Skin epidermis (tissue), 12 donors: ENCODE data around the gene CYP4F22.
"Not testable (repeated sequence)": the region's sequence is repeated elsewhere in the genome, so short reads cannot be mapped to it uniquely, and the experiment has no call there.

Experiments
- H3K27ac ChIP-seq, 21 experiments: fragments of 200-600 bp; sonication (generic) in 11 of 21; one replicate each; pipeline ENCODE4 v1.5.0; 2020; ENCODE audit warnings: mild to moderate bottlenecking in 3 of 21, inconsistent platforms in 2 of 21, moderate library complexity in 2 of 21
- H3K4me3 ChIP-seq, 7 experiments: fragments of 200-600 bp; sonication (generic) in 2 of 7; one replicate each; pipeline ENCODE4 v1.5.0; 2020; ENCODE audit warnings: inconsistent platforms in 2 of 7, mild to moderate bottlenecking in 2 of 7, moderate library complexity in 1 of 7

The CYP4F22 gene

GRCh38 chr19:15508035-15508710 lies at the start of gene CYP4F22:
Gene CYP4F22 (plus strand): TSS chr19:15508525. CDS start chr19:15525337, 16,812 bp downstream.
- Histone ChIP-seq H3K4me3 (peak within 1 kb of the TSS; percentile 3 to 43 (median 21)), H3K27ac (peak within 1 kb of the TSS in 16 of 21 experiments; percentile 12 to 73 (median 52))

- H3K27ac ChIP-seq, result peak overlapping the region in 3 of 21 experiments; percentile 10 to 54 (median 35)
- H3K4me3 ChIP-seq, result no peak overlapping the region
Measured at GRCh38 chr19:15461694-15462093, 46.6 kb upstream of the CYP4F22 start.

DNA sequence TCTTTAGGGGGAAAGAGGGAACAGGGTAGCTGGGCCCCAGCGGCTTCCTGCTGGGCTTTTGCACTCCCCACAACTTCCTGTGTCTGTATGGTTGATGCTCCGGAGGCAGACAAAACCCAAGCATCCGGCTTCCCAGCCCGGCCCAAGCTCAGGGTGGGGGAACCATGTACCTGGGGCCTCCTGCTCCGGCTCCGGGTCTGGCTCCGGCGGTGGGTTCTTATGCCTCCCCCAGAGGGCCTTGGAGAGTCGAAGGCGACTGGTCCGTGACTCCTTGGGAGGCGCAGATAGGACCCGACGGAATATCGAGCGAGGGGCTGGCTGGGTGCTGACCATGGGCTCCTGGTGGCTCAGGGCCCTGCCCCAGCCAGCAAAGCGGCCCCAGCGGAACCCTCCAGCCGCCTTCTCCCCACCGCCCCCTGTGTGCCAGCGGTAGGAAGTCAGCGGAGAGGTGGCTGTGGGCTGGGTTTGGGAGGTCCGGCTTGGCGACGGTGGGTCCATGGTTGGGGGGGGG lies 44.4 kb upstream of the CYP4F22 start:
- Histone ChIP-seq H3K27ac (peak overlapping the region; percentile 35 to 99 (median 82)), H3K4me3 (peak overlapping the region; percentile 36 to 50 (median 43))

- peak within 1 kb of the TSS; percentile 36 to 50 (median 43) for H3K4me3 ChIP-seq
- peak within 1 kb of the TSS; percentile 35 to 99 (median 82) for H3K27ac ChIP-seq
Measured at GRCh38 chr19:15464394-15465385, 43.6 kb upstream of the CYP4F22 start, which contains the start of gene RASAL3. Gene RASAL3 (minus strand): TSS chr19:15464544. CDS start chr19:15464358, 186 bp downstream.

DNA sequence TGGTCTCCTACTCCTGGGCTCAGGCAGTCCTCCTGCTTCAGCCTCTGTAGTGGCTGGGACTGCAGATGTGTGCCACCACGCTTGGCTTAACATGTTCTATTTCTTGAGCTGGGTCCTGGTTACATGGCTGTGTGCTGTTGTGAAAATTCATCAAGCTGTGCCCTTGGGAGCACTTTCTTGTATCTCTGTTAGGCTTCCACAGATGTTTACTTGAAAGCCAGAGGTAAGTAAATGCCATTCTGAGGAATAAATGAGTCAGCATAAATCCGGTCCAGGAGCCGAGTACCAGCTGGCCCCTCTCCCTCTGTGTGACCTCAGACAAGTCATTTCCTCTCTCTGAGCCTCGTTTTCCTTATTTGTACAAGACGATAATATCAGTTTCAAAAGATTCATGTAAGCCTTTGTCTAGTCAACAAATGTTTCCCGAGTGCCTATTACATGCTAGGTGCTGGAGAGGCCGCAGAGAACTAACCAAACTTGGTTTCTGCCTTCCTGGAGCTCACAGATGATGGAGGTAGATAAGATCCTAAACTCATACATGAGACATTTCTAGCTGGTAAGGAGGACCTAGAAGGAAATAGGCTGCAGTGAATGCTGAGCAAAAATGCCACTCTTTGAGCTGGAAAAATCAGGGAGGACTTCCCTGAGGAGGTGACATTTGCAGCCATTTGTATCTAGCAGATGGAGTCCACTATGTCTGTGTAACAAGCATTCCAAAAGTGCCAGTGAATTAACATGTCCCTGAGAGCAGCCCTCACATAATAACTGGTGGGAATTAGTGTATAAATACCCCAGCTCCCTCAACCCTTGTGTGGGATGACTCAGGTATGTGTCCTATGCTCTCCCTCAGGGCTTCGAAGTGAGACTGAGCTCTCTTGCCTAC lies 41.2 kb upstream of the CYP4F22 start:
- peak overlapping the region in 8 of 21 experiments; percentile 6 to 99 (median 58) for H3K27ac ChIP-seq
- H3K4me3 ChIP-seq, result no peak overlapping the region

DNA sequence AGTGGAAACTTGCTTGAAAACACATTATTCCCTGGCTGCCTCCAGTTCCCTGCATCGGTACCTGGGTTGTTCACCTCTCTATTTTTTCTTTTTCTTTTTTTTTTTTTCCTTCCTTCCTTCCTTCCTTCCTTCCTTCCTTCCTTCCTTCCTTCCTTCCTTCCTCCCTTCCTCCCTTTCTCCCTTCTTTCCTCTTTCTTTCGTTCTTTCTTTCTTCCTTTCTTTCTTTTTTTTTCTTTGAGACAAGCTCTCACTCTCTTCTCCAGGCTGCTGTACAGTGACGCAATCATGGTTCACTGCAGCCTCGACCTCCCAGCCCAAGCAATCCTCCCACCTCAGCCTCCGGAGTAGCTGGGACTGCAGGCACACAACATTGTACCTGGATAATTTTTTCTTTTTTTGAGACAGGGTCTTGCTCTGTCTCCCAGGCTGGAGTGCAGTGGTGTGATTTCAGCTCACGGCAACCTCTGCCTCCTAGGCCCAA lies 40.6 kb upstream of the CYP4F22 start:
- Histone ChIP-seq H3K4me3 (no peak overlapping the region), H3K27ac (peak overlapping the region in 3 of 21 experiments; percentile 6 to 99 (median 59))

DNA sequence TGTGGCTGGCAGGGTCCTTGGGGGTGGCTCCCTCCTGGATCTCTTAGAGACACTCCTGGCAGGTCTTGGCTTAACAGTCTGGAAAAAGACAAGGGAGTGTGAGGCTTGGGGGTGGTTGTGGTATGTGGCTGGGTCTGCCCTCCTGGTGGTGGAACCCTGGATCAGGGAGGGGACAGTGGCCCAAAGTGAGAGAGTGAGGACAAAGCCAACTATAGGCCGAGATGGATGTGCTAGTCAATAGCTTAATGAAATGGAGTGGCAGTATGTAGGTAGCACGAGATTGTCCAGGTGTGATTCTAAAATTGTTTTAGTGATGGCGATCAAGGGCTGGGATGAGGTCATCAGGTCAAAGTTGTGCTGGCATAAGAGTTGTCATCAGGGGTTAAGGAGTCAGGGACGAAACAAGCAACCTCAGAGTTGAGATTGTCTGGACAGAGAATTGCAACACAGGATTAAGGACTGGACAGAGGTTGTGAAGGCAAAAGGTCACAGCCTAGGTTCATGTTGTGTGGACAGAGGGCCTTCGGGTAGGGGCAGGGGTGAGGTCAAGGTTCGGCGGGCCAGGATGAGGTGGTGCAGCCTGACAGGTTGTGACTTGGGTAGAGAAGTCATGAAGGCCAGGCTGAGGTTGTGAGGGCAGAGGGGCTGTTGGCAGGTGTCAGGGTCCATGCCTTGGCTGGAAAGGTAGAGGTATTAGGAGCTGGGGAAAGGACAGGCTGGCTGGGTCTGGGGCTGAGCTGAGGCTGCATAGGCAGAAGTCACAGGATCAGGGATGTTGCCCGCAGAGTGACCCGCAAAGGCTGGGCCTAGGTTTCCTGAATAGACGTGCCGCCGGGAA lies 39.4 kb upstream of the CYP4F22 start:
- H3K4me3 ChIP-seq, result peak overlapping the region in 3 of 7 experiments; percentile 6 to 30 (median 9)
- peak overlapping the region in 2 of 21 experiments; percentile 9 to 37 for H3K27ac ChIP-seq

- Histone ChIP-seq H3K27ac (peak overlapping the region in 2 of 21 experiments; percentile 9 to 37), H3K4me3 (peak overlapping the region; percentile 6 to 40 (median 15))
Measured at GRCh38 chr19:15469513-15470297, 38.6 kb upstream of the CYP4F22 start.

DNA sequence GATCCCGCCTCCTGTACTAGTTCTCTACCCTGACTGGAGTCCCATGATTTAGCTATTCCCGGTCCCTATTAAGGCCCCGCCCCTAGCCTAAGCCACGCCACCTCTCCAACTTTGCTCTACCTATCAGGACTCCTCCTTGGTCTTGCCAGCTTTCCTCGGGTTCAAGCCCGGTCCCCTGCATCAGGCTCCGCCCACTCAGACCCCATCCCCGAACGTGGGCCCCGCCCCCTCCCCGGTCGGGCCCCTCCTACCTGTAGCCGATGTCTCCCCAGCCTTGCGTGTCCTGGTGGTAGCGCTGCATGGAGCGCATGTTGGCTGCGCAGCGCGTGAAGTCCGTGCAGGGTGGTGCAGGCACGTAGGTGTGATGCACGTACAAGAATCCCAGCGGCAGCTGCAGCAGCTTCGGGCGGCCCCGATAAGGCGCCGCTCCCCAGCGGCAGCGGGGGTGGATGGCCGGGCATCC lies 36.7 kb upstream of the CYP4F22 start:
- no peak overlapping the region for H3K27ac ChIP-seq
- H3K4me3 ChIP-seq, result no peak overlapping the region

DNA sequence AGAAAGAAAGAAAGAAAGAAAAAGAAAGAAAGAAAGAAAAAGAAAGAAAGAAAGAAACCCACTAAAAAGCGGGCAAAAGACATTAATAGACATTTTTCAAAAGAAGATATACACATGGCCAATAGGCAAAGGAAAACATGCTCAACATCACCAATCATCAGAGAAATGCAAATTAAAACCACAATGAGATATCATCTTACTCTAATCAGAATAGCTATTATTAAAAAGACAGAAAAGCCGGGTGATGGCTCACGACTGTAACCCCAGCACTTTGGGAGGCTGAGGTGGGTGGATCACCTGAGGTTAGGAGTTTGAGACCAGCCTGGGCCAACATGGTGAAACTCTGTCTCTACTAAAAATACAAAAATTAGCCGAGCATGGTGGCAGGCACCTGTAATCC lies 34.5 kb upstream of the CYP4F22 start:
- H3K4me3 ChIP-seq, H3K27ac ChIP-seq: not testable (repeated sequence)

GRCh38 chr19:15475169-15475568 lies 33.2 kb upstream of the CYP4F22 start:
- Histone ChIP-seq H3K4me3 (no peak overlapping the region), H3K27ac (no peak overlapping the region)

GRCh38 chr19:15475611-15476010 lies 32.7 kb upstream of the CYP4F22 start:
- no peak overlapping the region for H3K27ac ChIP-seq
- H3K4me3 ChIP-seq, result no peak overlapping the region

- no peak overlapping the region for H3K27ac ChIP-seq
- no peak overlapping the region for H3K4me3 ChIP-seq
Measured at GRCh38 chr19:15476325-15476724, 32.0 kb upstream of the CYP4F22 start.

DNA sequence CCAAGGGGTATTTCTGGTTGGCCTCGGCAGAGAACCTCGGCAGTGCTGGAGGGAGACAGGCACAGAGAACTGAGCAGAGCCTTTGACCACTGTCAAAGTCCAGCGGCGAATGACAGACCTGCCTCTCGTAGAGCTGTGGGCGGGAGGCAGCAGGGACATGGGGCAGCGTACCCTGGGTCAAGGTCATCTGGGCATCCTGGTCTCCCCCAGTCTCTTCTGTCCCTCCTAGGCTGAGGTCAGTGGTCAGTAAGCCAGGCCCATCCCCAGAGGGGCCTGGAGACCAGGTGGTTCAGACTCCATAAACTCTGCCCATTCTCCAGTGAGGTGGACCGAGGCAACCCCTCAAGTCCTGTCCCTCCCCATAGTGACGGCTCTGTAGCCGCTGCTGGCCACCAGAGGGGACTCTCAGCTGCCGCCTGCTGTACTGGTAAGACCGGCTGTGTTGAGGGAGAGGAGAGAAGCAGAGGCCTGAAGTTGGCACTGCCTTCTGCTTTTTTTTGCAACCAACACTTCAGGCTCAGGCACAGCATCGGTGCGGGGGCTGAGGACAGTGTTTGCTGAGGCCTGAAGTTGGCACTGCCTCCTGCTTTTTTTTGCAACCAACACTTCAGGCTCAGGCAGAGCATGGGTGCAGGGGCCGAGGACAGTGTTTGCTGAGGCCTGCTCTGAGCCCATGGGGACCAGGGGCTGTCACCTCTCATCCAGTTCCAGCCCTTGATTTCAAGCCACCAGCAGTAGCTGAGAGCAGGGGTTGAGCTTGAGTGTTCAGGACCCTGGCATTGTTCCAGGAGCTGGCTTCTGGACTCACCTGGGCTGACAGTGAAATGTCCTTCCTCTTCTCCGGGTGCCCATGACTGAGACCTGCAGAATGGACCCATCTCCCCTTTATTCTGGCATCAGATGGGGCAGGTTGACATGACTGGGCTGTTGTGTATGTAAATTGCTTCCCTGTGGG lies 28.7 kb upstream of the CYP4F22 start, which contains the start of gene PGLYRP2:
Gene PGLYRP2 (minus strand): TSS at position 111 of the 955 bp plus-strand sequence. CDS start 130 bp downstream, outside the sequence.
- H3K4me3 ChIP-seq, result no peak within 1 kb of the TSS
- H3K27ac ChIP-seq, result peak within 1 kb of the TSS in 4 of 21 experiments; percentile 8 to 55 (median 33)

- H3K4me3 ChIP-seq, H3K27ac ChIP-seq: not testable (repeated sequence)
Measured at GRCh38 chr19:15480996-15481395, 27.3 kb upstream of the CYP4F22 start.

DNA sequence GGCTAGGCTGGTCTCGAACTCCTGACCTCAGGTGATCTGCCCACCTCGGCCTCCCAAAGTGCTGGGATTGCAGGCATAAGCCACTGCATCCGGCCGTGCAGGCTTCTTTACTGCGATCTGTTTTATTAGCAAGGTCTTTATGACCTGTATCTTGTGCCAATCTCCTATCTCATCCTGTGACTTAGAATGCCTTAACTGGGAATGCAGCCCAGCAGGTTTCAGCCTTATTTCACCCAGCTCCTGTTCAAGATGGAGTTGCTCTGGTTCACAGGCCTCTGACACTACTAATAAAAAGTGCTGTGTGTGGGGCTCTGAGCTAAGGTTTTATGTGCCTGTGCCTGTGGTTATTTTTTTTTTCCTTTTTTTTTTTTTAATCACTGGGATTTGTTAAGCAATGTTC lies 22.6 kb upstream of the CYP4F22 start:
- H3K4me3 ChIP-seq, result not testable (repeated sequence)

More for the DNA sequence above, 22.6 kb upstream of the CYP4F22 start:
- H3K27ac ChIP-seq, result not testable (repeated sequence)
